GM12801 (cell line): Measurements from ENCODE around the gene RYR1.

ENCODE experiments used
- CTCF ChIP-seq: IDR thresholded peaks from one replicate; pipeline ENCODE4 v1.5.1; 2011; ENCODE audit warnings: control low read depth; ENCODE audit not compliant: insufficient read length; ENCODE audit errors: extremely low read depth

RYR1 gene

GRCh38 chr19:38538793-38539528 is 105.5 kb downstream of the RYR1 start:
- no peak for TF ChIP-seq CTCF

- TF ChIP-seq CTCF: no peak
Observed at GRCh38 chr19:38539751-38540150, 106.3 kb downstream of the RYR1 start.

- TF ChIP-seq CTCF: no peak
Observed at GRCh38 chr19:38542040-38542439, 108.5 kb downstream of the RYR1 start.

GRCh38 chr19:38543286-38543806 is 109.9 kb downstream of the RYR1 start:
- TF ChIP-seq CTCF: no peak

- TF ChIP-seq CTCF: no peak
Observed at GRCh38 chr19:38543807-38544568, 110.5 kb downstream of the RYR1 start.

- TF ChIP-seq CTCF: no peak
Observed at GRCh38 chr19:38544569-38545315, 111.3 kb downstream of the RYR1 start.

GRCh38 chr19:38545596-38545995 is 112.1 kb downstream of the RYR1 start:
- no peak for TF ChIP-seq CTCF
